ENCODE data around the gene RGS7. TPM values are rescaled to one million over a fixed set of nuclear protein-coding genes. Genes with fewer than 3 reads are reported as not detected.

Gene RGS7
- total RNA-seq, 1 donor from 2014 or later = not detected

DNA sequence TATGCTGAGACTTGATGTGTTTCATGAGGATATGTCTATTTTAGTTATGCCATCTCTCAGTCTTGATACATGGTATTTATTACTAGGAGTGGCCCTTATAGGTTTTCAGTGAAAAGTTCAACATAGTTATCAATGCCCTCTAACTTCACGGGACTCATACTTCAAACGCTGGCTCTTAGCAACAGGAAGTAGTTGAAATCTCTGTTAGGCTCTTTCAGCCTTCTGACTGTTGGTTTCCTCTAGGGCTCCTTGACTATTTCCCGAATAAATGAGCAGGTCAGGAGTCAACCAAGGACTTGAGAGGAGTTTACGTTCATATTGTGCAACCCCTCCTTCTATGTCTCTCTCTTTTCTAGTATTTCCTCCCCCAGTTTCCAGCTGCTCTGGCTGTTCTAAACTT is 141.8 kb downstream of the RGS7 start:
- Mint-ChIP-seq H3K4me1 (ENCODE audit: low read depth) (no peaks in the 10 kb centered on the region), H3K9me3 (peaks cover 4% of the 10 kb centered on the region), H3K27ac (no peak overlapping the region), H3K4me3 (no peak overlapping the region), H3K36me3 (ENCODE audit: low read depth) (no peaks in the 10 kb centered on the region), H3K27me3 (ENCODE audit: insufficient read depth) (no peaks in the 10 kb centered on the region)
- intact Hi-C loops (cut with micrococcal nuclease) = no loop called here
- DNase-seq (ENCODE audit: low spot score) = no peak

DNA sequence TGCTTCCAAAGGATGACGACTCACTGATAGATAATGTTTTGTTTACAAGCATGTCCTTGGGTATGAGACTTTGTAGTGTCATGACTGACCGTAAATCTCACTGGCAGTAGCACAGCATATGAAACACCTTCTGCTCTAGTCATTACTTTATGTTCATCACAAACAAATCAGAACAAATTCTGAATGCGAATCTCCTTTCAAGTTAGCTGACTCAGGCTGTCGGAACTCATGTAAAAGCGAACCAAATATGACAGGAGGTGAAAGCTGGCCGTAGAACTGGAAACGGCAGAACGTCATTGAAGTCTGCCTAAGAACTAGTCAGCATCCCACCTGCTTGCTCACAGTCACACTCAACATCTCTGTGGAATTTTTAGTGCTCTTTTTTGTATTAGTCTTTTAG is 143.9 kb downstream of the RGS7 start:
- Mint-ChIP-seq H3K27ac (no peak overlapping the region), H3K36me3 (ENCODE audit: low read depth) (no peaks in the 10 kb centered on the region), H3K4me1 (ENCODE audit: low read depth) (no peaks in the 10 kb centered on the region), H3K27me3 (ENCODE audit: insufficient read depth) (no peaks in the 10 kb centered on the region), H3K4me3 (no peak overlapping the region), H3K9me3 (no peaks in the 10 kb centered on the region)
- DNase-seq (ENCODE audit: low spot score) = no peak
- intact Hi-C loops (cut with micrococcal nuclease) = no loop called here

DNA sequence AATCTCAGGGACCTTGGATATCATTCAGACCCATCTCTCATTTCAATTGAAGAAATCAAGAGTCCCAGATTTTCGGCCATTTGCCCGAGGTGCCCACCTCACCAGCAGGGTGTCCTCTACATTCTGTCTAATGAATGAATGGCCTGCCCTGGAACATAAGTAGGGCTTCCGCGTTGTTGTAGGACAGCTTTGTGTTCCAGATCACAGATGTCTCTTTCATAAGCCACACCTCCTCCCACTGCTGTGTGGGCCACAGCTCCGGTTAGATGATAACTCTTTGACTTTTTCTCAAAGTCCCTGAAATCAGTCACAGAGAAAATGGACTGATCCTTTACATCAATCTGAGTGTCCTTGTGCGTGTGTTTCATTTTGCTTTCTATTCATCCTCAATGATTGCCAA is 144.4 kb downstream of the RGS7 start:
- no peak for DNase-seq (ENCODE audit: low spot score)
- no peak overlapping the region for H3K4me3 Mint-ChIP-seq
- H3K9me3 Mint-ChIP-seq = no peaks in the 10 kb centered on the region
- no peak overlapping the region for H3K27ac Mint-ChIP-seq
- no peaks in the 10 kb centered on the region for H3K4me1 Mint-ChIP-seq (ENCODE audit: low read depth)
- H3K27me3 Mint-ChIP-seq (ENCODE audit: insufficient read depth) = no peaks in the 10 kb centered on the region
- intact Hi-C loops (cut with micrococcal nuclease) = no loop called here
- H3K36me3 Mint-ChIP-seq (ENCODE audit: low read depth) = no peaks in the 10 kb centered on the region

DNA sequence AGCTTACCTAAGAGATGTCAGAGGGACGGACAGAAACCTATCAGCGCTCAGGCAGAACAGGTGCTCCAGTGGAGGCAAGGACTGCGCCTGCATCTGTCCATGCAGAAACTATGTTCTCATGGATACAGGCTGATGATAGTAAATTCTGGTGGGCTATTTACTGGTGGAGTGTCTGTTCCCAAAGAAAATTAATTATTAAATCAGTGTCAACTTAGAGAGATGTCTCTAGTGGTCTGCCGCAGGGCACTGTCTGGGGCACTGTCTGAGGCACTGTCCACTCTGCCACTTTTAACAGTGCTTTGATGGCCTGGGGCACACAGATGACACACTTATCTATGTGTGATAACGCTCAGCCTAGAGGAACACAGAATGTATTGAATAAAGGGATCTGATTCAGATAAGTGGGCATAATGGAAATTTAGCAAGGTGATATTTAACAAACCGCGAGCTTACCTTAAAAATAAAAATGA is 148.1 kb downstream of the RGS7 start:
- Mint-ChIP-seq H3K27me3 (ENCODE audit: insufficient read depth) (no peaks in the 10 kb centered on the region), H3K4me3 (no peak overlapping the region), H3K36me3 (ENCODE audit: low read depth) (no peaks in the 10 kb centered on the region), H3K9me3 (no peaks in the 10 kb centered on the region), H3K4me1 (ENCODE audit: low read depth) (no peaks in the 10 kb centered on the region), H3K27ac (no peak overlapping the region)
- no peak for DNase-seq (ENCODE audit: low spot score)
- intact Hi-C loops (cut with micrococcal nuclease) = no loop called here

DNA sequence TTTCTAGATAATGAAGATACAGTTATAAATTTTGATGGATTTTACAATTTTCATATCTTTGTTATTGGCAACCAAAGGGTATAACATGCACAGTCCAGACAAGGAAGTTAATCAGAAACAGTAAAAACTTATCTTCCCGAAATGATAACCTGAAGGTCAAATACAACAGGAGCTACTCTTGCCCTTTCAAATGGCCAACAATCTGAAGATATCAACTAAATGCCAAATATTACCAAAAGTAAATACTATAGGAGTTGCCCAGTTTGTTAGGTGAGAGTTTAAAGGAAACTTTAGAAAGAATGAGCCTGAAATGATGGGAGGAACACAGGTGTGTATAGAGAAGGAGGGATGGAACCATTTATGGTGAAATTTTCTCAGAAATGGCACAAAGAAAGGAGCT is 153.2 kb downstream of the RGS7 start:
- no peaks in the 10 kb centered on the region for H3K9me3 Mint-ChIP-seq
- no peaks in the 10 kb centered on the region for H3K4me1 Mint-ChIP-seq (ENCODE audit: low read depth)
- H3K36me3 Mint-ChIP-seq (ENCODE audit: low read depth) = no peaks in the 10 kb centered on the region
- H3K4me3 Mint-ChIP-seq = no peak overlapping the region
- H3K27ac Mint-ChIP-seq = no peak overlapping the region
- no peaks in the 10 kb centered on the region for H3K27me3 Mint-ChIP-seq (ENCODE audit: insufficient read depth)
- intact Hi-C loops (cut with micrococcal nuclease) = no loop called here
- DNase-seq (ENCODE audit: low spot score) = no peak

DNA sequence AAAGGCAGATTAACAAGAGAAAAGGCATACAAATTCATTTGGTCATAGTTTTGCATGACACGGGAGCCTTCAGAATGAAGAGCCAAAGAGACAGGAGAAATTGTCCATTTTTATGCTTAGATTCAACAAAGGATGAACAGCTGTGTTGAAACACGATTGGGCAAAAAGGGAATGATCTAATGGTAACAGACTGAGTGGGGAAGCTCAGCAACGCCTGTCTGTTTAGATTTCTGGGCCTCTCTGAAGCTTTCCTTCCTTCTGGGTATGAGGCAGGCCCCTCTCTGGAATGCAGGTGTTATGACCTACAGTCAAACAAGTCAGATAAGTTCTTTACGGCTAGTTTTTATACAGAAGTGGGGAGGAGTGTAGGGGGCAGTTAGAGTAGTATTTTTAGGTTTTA is 154.6 kb downstream of the RGS7 start:
- Mint-ChIP-seq H3K4me3 (no peak overlapping the region), H3K36me3 (ENCODE audit: low read depth) (no peaks in the 10 kb centered on the region), H3K27me3 (ENCODE audit: insufficient read depth) (no peaks in the 10 kb centered on the region), H3K27ac (no peak overlapping the region), H3K4me1 (ENCODE audit: low read depth) (no peaks in the 10 kb centered on the region), H3K9me3 (no peaks in the 10 kb centered on the region)
- intact Hi-C loops (cut with micrococcal nuclease) = no loop called here
- no peak for DNase-seq (ENCODE audit: low spot score)

DNA sequence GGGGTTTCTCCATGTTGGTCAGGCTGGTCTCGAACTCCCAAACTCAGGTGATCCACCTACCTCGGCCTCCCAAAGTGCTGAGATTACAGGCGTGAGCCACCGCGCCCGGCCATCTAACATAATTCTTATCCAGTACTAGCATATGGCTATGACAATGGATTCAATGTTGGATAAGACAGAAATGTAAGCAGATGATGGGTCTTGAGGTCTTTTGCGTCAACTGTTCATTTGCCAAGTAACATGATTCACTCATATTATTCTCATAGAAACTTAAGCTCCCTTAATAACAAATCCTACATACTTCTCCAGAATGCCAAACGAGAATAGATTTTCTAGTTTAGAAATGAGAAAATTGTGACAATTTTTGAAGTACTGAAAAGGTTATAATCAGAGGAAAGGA is 170.3 kb downstream of the RGS7 start:
- Mint-ChIP-seq H3K4me1 (ENCODE audit: low read depth) (no peaks in the 10 kb centered on the region), H3K36me3 (ENCODE audit: low read depth) (no peaks in the 10 kb centered on the region), H3K27me3 (ENCODE audit: insufficient read depth) (no peaks in the 10 kb centered on the region), H3K27ac (no peak overlapping the region), H3K4me3 (no peak overlapping the region), H3K9me3 (peaks cover 7% of the 10 kb centered on the region)
- intact Hi-C loops (cut with micrococcal nuclease) = no loop called here
- no peak for DNase-seq (ENCODE audit: low spot score)

DNA sequence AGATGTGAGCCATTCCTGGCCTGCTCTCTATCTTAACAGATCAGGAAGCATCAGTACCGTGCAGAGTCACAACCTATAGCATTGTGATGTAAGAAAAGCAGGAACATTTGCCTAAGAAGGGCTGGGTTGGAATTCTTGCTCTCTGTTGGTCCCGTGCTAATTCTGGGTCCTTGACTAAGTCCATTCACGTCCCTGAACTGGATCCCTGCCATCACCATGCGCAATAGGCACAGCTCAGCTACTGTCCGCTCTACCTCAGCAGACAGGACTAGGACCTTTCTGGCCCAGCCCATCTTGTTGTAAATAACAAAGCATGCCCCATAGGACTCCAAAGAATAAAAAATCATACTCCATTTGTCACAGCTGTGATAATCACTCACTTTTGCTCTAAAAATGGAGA is 175.0 kb downstream of the RGS7 start:
- Mint-ChIP-seq H3K9me3 (peaks cover 20% of the 10 kb centered on the region), H3K4me3 (no peak overlapping the region), H3K36me3 (ENCODE audit: low read depth) (no peaks in the 10 kb centered on the region), H3K4me1 (ENCODE audit: low read depth) (no peaks in the 10 kb centered on the region), H3K27ac (no peak overlapping the region), H3K27me3 (ENCODE audit: insufficient read depth) (no peaks in the 10 kb centered on the region)
- intact Hi-C loops (cut with micrococcal nuclease) = no loop called here
- DNase-seq (ENCODE audit: low spot score) = no peak

DNA sequence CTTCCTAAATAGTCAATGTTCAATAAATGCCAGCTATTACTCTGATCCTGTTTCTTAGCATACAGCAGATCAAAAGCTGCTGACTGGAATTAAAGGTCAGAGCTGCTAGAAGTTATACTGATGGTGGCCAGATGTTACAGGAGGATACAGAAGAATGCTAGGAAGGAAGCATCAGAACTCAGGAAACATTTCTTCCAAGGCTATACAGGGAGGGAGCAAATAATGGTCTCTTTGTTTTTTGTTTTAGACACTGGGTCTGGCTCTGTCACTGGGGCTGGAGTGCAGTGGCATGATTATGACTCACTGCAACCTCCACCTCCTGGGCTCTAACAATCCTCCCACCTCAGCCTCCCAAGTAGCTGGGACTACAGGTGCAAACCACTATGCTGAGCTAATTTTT is 175.5 kb downstream of the RGS7 start:
- Mint-ChIP-seq H3K27me3 (ENCODE audit: insufficient read depth) (no peaks in the 10 kb centered on the region), H3K4me3 (no peak overlapping the region), H3K9me3 (peaks cover 21% of the 10 kb centered on the region), H3K36me3 (ENCODE audit: low read depth) (no peaks in the 10 kb centered on the region), H3K27ac (no peak overlapping the region), H3K4me1 (ENCODE audit: low read depth) (no peaks in the 10 kb centered on the region)
- intact Hi-C loops (cut with micrococcal nuclease) = no loop called here
- DNase-seq (ENCODE audit: low spot score) = no peak

DNA sequence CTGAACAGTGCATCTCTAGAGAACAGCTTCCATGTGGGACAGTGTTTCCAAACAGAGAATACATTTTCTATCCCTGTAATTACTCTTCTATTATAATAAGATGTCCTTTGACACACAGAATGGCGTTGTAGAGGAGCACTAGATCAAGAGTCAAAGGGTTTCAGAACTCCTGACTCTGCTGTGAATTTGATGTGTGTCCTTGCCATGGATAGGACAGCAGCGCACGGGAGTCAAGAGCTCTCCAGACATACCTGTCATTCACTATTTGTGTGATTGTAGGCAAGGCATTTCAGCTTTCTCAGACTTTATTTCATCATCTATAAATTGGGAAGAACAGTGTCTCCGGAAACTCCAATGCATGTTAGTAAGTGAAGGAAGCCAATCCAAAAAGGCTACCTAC is 176.4 kb downstream of the RGS7 start:
- H3K27me3 Mint-ChIP-seq (ENCODE audit: insufficient read depth) = no peaks in the 10 kb centered on the region
- peaks cover 21% of the 10 kb centered on the region for H3K9me3 Mint-ChIP-seq
- no peak overlapping the region for H3K4me3 Mint-ChIP-seq
- DNase-seq (ENCODE audit: low spot score) = no peak
- no peaks in the 10 kb centered on the region for H3K4me1 Mint-ChIP-seq (ENCODE audit: low read depth)
- no peak overlapping the region for H3K27ac Mint-ChIP-seq
- intact Hi-C loops (cut with micrococcal nuclease) = no loop called here
- no peaks in the 10 kb centered on the region for H3K36me3 Mint-ChIP-seq (ENCODE audit: low read depth)

DNA sequence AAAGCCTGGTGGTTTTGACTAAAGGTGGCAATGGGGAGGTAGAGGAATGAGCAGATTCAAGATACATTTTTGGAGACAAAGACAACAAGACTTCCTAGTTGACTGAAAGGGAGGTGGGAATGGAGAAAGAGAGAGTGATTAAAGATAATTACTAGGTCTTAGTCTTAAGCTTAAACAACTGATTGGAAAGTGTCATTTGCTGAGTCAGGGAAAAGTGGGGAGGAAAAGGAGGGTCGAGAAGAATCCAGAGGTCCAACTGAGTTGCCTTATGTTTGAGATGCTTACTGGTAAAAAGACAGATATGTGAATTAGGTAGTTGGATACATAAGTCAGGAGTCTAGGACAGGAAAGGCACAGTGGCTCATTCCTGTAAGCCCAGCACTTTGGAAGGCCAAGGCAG is 179.3 kb downstream of the RGS7 start:
- Mint-ChIP-seq H3K36me3 (ENCODE audit: low read depth) (no peaks in the 10 kb centered on the region), H3K9me3 (peaks cover 14% of the 10 kb centered on the region), H3K4me3 (no peak overlapping the region), H3K27me3 (ENCODE audit: insufficient read depth) (no peaks in the 10 kb centered on the region), H3K27ac (no peak overlapping the region), H3K4me1 (ENCODE audit: low read depth) (no peaks in the 10 kb centered on the region)
- intact Hi-C loops (cut with micrococcal nuclease) = no loop called here
- DNase-seq (ENCODE audit: low spot score) = no peak

DNA sequence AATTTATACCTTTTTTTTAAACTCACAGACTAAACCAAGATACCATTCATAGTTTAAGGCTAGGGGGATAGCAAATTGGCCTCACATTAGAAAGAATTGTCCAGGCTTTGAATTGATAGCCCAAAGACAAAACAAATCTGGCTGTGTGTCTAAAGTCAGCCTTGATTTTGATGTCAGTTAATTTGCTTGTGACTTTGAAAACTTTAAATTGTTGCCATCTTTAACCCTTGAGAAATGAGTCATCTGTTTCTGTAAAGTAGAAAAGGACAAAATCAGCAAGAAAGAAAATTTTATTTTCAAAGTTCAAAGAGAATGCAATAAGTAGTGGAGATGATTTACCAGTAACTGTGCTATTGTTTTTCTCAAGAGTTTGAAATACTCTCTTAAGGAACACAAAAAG is 184.5 kb downstream of the RGS7 start:
- Mint-ChIP-seq H3K4me1 (ENCODE audit: low read depth) (no peaks in the 10 kb centered on the region), H3K27ac (no peak overlapping the region), H3K36me3 (ENCODE audit: low read depth) (no peaks in the 10 kb centered on the region), H3K4me3 (no peak overlapping the region), H3K27me3 (ENCODE audit: insufficient read depth) (no peaks in the 10 kb centered on the region), H3K9me3 (peaks cover 7% of the 10 kb centered on the region)
- intact Hi-C loops (cut with micrococcal nuclease) = no loop called here
- no peak for DNase-seq (ENCODE audit: low spot score)

DNA sequence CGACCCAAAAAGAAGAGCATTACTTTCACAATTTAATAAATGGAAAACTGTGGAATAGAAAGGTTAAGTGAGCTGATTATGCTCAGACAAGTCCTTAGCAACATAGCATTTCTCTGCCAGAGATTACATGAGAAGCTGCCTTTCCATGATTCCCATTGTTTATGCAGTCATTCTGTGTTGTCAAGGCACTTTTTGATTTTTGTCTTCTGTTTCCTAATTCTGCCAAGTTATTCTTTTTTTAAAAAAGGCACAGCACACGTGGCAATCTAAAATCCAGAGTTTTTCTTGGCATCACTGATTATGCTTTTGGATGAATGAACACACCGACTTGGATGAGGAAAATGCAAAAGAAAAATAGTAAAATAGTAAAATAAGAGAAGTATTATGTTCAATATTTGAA is 185.0 kb downstream of the RGS7 start:
- Mint-ChIP-seq H3K27me3 (ENCODE audit: insufficient read depth) (no peaks in the 10 kb centered on the region), H3K36me3 (ENCODE audit: low read depth) (no peaks in the 10 kb centered on the region), H3K4me3 (no peak overlapping the region), H3K27ac (no peak overlapping the region), H3K4me1 (ENCODE audit: low read depth) (no peaks in the 10 kb centered on the region), H3K9me3 (peaks cover 2% of the 10 kb centered on the region)
- intact Hi-C loops (cut with micrococcal nuclease) = no loop called here
- DNase-seq (ENCODE audit: low spot score) = no peak

DNA sequence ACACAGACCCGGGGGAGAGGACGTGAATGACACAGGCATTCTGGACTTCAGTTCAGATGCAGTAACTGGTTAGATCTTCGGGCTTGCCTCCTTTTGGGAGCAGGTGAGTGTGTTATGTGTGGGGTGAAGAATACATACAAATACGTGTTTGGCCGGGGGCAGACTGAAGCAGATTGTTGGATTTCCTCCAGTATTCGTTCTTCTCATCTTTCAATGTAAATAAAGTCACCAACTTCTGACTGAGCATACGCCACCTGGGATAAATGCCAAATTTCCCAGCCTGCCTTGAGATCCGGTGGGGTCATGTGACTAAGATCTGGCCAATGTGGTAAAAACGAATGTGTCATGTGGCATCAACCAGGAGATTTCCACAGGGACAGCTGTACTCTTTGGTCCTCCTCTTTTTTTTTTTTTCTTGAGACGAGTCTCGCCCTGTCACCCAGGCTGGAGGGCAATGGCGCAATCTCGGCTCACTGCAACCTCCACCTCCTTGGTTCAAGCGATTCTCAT is 189.8 kb downstream of the RGS7 start:
- Mint-ChIP-seq H3K4me1 (ENCODE audit: low read depth) (no peaks in the 10 kb centered on the region), H3K27ac (no peak overlapping the region), H3K9me3 (peaks cover 4% of the 10 kb centered on the region), H3K4me3 (no peak overlapping the region), H3K36me3 (ENCODE audit: low read depth) (no peaks in the 10 kb centered on the region), H3K27me3 (ENCODE audit: insufficient read depth) (no peaks in the 10 kb centered on the region)
- intact Hi-C loops (cut with micrococcal nuclease) = no loop called here
- DNase-seq (ENCODE audit: low spot score) = no peak

Data from activated T-helper 1 cell treated with anti-CD3 and anti-CD28 coated beads, Interleukin-12 subunit alpha, Interleukin-12 subunit beta, Interleukin-2, Interleukin-4 antibody, amounts not matched to agents 30 ng/mL and 10 ng/mL and 1 ng/mL, durations not matched to agents 14 hours and 24 hours and 36 hours (primary cell).